ENCODE data around the gene EIF4E2.

EIF4E2 gene

GRCh38 chr2:232533944-232534710 is 16.4 kb upstream of the EIF4E2 start:
- no peak for ATAC-seq

DNA sequence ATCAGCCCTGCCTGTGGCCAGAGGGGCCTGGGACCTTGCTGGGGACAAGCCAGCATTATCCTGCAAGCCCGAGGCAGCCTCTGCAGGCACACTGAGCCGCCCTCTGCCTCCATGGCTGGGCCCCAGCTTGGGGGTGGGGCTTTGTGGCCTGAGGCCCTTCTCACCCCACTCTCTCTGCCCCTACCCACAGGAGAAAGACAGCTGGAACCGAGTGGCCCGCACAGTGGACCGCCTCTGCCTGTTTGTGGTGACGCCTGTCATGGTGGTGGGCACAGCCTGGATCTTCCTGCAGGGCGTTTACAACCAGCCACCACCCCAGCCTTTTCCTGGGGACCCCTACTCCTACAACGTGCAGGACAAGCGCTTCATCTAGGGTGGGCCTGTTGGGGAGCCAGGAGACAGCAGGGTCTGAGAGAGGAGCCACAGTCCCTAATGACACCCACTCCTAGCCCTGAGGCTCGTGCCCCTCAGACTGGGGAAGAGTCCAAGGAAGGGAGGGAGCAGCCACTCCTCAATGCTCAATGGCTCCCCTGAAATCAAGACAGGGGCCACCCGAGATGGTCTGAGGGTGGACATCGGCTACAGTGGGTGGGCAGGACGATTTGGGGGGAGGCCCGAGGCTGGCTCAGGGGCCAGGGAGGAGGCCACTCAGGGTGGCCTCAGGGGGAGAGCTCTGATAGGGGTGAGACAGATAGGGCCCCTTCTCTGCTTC is 15.4 kb upstream of the EIF4E2 start:
- TF ChIP-seq PATZ1 (CRISPR knock-in tag; IDR thresholded peaks at IDR 0.05; ENCODE audit: borderline replicate concordance) = no peak
- no peak for TF ChIP-seq RARB (CRISPR knock-in tag; IDR thresholded peaks at IDR 0.05)
- no peak for TF ChIP-seq ZC3H10 (CRISPR knock-in tag; IDR thresholded peaks at IDR 0.05)
- no peak for TF ChIP-seq ISL1 (CRISPR knock-in tag; IDR thresholded peaks at IDR 0.05)
- no peak for TF ChIP-seq ZFP30 (CRISPR knock-in tag; IDR thresholded peaks at IDR 0.05)
- ATAC-seq = no peak

More at GRCh38 chr2:232533944-232534710, 16.4 kb upstream of the EIF4E2 start:
- TF ChIP-seq POU6F1 (CRISPR knock-in tag; IDR thresholded peaks at IDR 0.05; ENCODE audit: borderline replicate concordance, low read depth) = no peak
- TF ChIP-seq PPARA (CRISPR knock-in tag; IDR thresholded peaks at IDR 0.05; ENCODE audit: borderline replicate concordance) = no peak
- TF ChIP-seq ARNTL (CRISPR knock-in tag; IDR thresholded peaks at IDR 0.05; ENCODE audit: borderline replicate concordance, low read depth) = no peak
- no peak for TF ChIP-seq GLIS3 (CRISPR knock-in tag; IDR thresholded peaks at IDR 0.05)
- TF ChIP-seq ESRRG (CRISPR knock-in tag; IDR thresholded peaks at IDR 0.05) = no peak
- no peak for TF ChIP-seq ZNF8 (CRISPR knock-in tag; IDR thresholded peaks at IDR 0.05)
- no peak for TF ChIP-seq BACH2 (CRISPR knock-in tag; IDR thresholded peaks at IDR 0.05; ENCODE audit: borderline replicate concordance)
- TF ChIP-seq PATZ1 (CRISPR knock-in tag; IDR thresholded peaks at IDR 0.05; ENCODE audit: borderline replicate concordance) = no peak
- no peak for TF ChIP-seq ZFP30 (CRISPR knock-in tag; IDR thresholded peaks at IDR 0.05)
- TF ChIP-seq ZNF70 (CRISPR knock-in tag; IDR thresholded peaks at IDR 0.05) = no peak
- TF ChIP-seq ZC3H10 (CRISPR knock-in tag; IDR thresholded peaks at IDR 0.05) = no peak
- TF ChIP-seq SNAI2 (CRISPR knock-in tag; IDR thresholded peaks at IDR 0.05) = no peak
- no peak for TF ChIP-seq TCF4 (CRISPR knock-in tag; IDR thresholded peaks at IDR 0.05; ENCODE audit: borderline replicate concordance)
- TF ChIP-seq RARB (CRISPR knock-in tag; IDR thresholded peaks at IDR 0.05) = no peak
- TF ChIP-seq, protein P1, sequence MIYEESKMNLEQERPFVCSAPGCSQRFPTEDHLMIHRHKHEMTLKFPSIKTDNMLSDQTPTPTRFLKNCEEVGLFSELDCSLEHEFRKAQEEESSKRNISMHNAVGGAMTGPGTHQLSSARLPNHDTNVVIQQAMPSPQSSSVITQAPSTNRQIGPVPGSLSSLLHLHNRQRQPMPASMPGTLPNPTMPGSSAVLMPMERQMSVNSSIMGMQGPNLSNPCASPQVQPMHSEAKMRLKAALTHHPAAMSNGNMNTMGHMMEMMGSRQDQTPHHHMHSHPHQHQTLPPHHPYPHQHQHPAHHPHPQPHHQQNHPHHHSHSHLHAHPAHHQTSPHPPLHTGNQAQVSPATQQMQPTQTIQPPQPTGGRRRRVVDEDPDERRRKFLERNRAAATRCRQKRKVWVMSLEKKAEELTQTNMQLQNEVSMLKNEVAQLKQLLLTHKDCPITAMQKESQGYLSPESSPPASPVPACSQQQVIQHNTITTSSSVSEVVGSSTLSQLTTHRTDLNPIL (CRISPR knock-in tag; IDR thresholded peaks at IDR 0.05; ENCODE audit: low read depth) = no peak
- no peak for TF ChIP-seq ZNF565 (CRISPR knock-in tag; conservative IDR thresholded peaks at IDR 0.05; ENCODE audit: low read depth)
- TF ChIP-seq, protein P2, sequence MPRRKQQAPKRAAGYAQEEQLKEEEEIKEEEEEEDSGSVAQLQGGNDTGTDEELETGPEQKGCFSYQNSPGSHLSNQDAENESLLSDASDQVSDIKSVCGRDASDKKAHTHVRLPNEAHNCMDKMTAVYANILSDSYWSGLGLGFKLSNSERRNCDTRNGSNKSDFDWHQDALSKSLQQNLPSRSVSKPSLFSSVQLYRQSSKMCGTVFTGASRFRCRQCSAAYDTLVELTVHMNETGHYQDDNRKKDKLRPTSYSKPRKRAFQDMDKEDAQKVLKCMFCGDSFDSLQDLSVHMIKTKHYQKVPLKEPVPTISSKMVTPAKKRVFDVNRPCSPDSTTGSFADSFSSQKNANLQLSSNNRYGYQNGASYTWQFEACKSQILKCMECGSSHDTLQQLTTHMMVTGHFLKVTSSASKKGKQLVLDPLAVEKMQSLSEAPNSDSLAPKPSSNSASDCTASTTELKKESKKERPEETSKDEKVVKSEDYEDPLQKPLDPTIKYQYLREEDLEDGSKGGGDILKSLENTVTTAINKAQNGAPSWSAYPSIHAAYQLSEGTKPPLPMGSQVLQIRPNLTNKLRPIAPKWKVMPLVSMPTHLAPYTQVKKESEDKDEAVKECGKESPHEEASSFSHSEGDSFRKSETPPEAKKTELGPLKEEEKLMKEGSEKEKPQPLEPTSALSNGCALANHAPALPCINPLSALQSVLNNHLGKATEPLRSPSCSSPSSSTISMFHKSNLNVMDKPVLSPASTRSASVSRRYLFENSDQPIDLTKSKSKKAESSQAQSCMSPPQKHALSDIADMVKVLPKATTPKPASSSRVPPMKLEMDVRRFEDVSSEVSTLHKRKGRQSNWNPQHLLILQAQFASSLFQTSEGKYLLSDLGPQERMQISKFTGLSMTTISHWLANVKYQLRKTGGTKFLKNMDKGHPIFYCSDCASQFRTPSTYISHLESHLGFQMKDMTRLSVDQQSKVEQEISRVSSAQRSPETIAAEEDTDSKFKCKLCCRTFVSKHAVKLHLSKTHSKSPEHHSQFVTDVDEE (CRISPR knock-in tag; IDR thresholded peaks at IDR 0.05) = no peak
- TF ChIP-seq ZFP3 (CRISPR knock-in tag; IDR thresholded peaks at IDR 0.05) = no peak
- no peak for TF ChIP-seq CSDC2 (CRISPR knock-in tag; IDR thresholded peaks at IDR 0.05)
- TF ChIP-seq ISL1 (CRISPR knock-in tag; IDR thresholded peaks at IDR 0.05) = no peak
